Activated T-cell treated with anti-CD3 and anti-CD28 coated beads, Interleukin-2, amount 50 U/mL, for 1 hour (primary cell): ENCODE data around the gene DR1.

Experiments
- DNase-seq: peaks from one replicate; pipeline ENCODE4 v3.0.0-alpha.2; 2020

DR1 gene

GRCh38 chr1:93395195-93395594, 49.5 kb downstream of the DR1 start:
- DNase-seq, result no peak

GRCh38 chr1:93399781-93400180, 54.1 kb downstream of the DR1 start:
- no peak for DNase-seq

GRCh38 chr1:93408203-93408602, 62.5 kb downstream of the DR1 start:
- no peak for DNase-seq

- no peak for DNase-seq
Observed at GRCh38 chr1:93411000-93411399, 65.3 kb downstream of the DR1 start.

- DNase-seq, result no peak
Observed at GRCh38 chr1:93414749-93415148, 69.0 kb downstream of the DR1 start.

- no peak for DNase-seq
Observed at GRCh38 chr1:93415296-93415695, 69.6 kb downstream of the DR1 start.

- no peak for DNase-seq
Observed at GRCh38 chr1:93416183-93416582, 70.5 kb downstream of the DR1 start.
